Astrocyte of the cerebellum (primary cell): ENCODE measurements around the gene EPB41L1.
A peak's percentile ranks its signal among the peaks of the same experiment; 100 is the strongest.

Experiments used
- DNase-seq: peaks from one replicate; pipeline ENCODE4 v3.0.0-alpha.2; 2011; ENCODE audit warnings: low read depth
- H3K4me3 ChIP-seq: 2 replicates; pipeline ENCODE4 v1.5.1; 2011; ENCODE audit warnings: mild to moderate bottlenecking, low read depth, low read length, moderate library complexity
- in situ Hi-C: cut with HindIII; loops from 2 replicates; pipeline ENCODE4 v1.10.0; 2017; ENCODE audit warnings: low sequenced_read_pairs
- TF ChIP-seq, protein P1 (sequence below): IDR thresholded peaks from 2 replicates; pipeline ENCODE4 v1.5.1; 2012; ENCODE audit warnings: low read length, low read depth, moderate library complexity, mild to moderate bottlenecking; ENCODE audit errors: missing control alignments

EPB41L1 gene

GRCh38 chr20:36150489-36150846, 4.1 kb upstream of the EPB41L1 start:
- no peak overlapping the region for H3K4me3 ChIP-seq
- no peak for DNase-seq
- TF ChIP-seq, protein P1, sequence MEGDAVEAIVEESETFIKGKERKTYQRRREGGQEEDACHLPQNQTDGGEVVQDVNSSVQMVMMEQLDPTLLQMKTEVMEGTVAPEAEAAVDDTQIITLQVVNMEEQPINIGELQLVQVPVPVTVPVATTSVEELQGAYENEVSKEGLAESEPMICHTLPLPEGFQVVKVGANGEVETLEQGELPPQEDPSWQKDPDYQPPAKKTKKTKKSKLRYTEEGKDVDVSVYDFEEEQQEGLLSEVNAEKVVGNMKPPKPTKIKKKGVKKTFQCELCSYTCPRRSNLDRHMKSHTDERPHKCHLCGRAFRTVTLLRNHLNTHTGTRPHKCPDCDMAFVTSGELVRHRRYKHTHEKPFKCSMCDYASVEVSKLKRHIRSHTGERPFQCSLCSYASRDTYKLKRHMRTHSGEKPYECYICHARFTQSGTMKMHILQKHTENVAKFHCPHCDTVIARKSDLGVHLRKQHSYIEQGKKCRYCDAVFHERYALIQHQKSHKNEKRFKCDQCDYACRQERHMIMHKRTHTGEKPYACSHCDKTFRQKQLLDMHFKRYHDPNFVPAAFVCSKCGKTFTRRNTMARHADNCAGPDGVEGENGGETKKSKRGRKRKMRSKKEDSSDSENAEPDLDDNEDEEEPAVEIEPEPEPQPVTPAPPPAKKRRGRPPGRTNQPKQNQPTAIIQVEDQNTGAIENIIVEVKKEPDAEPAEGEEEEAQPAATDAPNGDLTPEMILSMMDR: no peak
- in situ Hi-C loops: no loop called here

DNA sequence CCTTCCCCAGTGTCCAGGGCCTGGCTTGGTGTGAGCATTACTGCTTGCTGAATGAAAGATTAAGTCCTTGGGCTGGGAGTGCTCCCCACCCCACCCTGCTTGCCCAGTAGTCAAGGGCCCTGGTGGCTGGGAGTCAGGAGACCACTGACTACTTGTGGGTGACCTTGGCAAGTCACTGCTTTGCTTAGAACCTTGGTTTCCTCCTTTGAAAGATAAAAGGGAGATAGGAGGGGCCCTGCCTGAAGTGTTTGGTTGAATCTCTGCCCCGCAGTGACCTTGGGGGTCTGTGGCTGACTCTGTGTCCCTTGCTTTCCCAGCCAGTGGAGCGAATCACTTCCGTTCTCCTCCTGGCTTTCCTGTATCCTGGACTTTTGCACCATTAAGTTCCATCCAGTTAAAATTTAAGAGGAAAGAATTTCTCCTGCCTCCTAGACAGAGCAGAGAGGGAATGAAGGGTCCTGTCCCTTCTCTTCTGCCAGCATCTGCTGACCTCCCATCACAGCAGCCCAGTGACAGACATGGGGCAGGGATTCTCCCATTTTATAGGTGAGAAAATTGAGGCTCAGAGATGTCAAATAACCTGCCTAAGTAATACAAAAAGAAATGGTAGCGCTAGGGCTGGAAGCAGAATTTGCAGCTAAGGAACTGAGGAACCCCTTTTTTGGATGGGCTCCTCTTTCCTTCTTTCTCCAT, 3.5 kb upstream of the EPB41L1 start:
- TF ChIP-seq, protein P1: no peak
- H3K4me3 ChIP-seq: no peak overlapping the region
- in situ Hi-C loops: no loop called here
- DNase-seq: no peak

- H3K4me3 ChIP-seq: no peak overlapping the region
- DNase-seq: no peak
- TF ChIP-seq, protein P1: no peak
- in situ Hi-C loops: no loop called here
Measured at GRCh38 chr20:36152261-36152660, 2.3 kb upstream of the EPB41L1 start.

GRCh38 chr20:36153204-36153603, 1.3 kb upstream of the EPB41L1 start:
- DNase-seq: no peak
- TF ChIP-seq, protein P1: no peak
- H3K4me3 ChIP-seq: no peak overlapping the region
- in situ Hi-C loops: no loop called here

GRCh38 chr20:36153736-36154699, 522 bp upstream of the EPB41L1 start:
- TF ChIP-seq, protein P1: no peak
- peak overlapping the region; percentile 60 for H3K4me3 ChIP-seq
- in situ Hi-C loops: no loop called here
- no peak for DNase-seq

DNA sequence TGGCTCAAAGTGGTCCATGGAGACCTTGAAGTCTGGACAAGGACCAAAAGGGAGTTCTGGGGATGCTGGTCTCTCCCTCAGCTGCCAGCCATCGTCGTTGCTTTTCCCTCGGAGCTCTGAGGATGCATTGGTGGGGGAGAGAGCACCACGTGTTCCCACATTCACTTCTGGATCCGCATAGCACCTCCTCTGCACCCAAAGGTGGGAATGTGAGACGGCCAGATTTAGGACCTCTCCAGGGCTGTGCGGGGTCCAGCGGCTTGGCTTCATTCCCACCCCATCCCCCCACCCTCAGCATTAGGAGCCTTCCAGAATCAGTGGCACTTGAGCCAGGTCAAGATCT, 1.1 kb downstream of the EPB41L1 start:
- in situ Hi-C loops: no loop called here

More for the DNA sequence above, 1.1 kb downstream of the EPB41L1 start:
- DNase-seq: no peak
- H3K4me3 ChIP-seq: peak overlapping the region; percentile 60
- TF ChIP-seq, protein P1: no peak
